Fibroblast of skin of abdomen (primary cell): Measurements from ENCODE around the gene THSD7B.

Experiments
- DNase-seq: peaks from one replicate; pipeline ENCODE4 v3.0.0-alpha.2; 2013

Gene THSD7B

DNA sequence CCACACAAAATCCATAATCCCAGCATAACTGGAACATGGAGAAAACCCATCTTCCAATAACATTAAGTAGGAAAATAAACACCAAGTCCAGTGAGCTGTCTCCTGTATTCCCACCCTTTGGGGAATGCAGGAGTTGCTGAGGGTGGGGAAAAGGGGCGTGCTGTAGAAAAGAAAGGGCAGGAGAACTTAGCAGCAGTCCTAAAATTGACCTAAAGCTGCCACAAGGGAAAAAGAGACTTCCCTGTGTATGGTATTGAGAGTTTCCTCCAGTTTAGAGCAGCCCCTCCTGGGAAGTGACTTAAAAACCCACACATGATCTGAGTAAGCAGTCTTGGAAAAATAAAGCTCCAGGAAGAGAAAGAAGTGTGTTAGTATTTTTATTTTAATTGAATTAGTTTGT is 428.8 kb downstream of the THSD7B start:
- DNase-seq: no peak

DNA sequence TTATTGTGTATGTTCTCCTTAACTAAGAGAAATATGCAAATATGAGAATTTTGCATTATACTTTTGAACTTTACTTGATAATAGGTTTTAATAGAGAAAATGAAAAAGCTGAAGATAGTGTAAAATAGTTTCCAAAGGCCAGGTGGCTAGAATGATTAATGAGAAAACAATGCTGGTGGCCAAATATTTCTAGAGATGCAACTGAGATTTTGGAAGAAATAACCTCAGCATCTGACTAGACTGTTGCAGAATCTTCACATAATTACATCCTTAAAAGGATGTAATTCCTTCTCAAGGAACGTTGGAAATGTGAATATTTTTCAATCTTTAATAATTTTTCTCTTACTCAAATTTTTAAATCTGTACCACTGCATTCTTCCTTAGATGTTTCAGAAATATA is 434.4 kb downstream of the THSD7B start:
- DNase-seq: no peak

DNA sequence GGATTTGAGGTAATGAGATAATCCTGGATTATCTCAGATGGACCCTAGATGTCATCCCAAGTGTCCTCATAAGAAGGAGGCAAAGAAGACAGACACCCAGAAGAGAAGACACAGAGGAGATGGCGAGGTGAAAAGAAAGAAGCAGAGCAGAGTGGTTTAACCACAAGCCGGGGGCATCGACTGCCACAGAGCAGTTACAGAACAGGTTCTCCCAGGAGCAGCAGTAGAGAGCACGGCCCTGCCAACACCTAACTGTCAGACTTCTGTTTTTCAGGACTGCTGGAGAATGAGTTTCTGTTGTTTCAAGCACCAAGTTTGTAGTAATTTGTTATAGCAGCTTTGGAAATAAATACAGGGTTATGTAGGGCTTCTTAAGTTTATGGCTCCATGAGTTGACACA is 437.0 kb downstream of the THSD7B start:
- no peak for DNase-seq

DNA sequence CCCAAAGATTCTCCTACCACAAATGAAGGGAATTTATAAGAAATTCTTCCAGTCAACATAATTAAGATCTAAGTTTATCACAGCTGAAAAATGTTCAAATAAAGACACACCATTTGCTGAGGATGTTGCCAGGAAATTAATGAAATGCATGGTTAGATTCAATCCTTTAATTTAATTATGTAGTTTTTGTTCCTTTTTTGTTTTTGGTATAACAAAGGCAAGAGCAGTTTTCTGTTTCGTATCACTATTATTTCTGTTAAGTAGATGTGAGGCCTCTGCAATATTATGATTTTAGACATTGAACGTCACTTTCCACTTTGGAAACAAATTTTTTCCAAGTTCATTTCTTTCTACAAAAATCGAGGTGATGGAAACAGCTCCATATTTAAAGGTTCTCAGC is 440.0 kb downstream of the THSD7B start:
- DNase-seq: no peak

DNA sequence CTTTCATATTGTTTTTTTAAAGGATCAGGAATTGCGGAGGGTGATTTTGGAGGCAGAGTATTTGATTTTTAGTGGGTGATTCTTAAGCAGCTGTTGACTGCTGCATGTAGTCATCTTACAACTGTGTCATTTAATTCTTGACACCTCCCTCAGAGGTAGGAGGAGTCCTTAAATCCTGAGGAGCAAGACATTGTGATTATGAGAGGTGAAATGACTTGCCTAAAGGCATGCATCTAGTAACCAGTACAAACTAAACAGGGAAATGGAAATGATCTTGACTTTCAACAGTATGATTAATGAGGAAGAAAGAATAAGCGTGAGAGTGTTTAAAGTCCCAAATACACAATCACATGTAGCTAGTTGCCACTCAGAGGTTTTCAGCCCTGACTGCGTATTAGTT is 440.7 kb downstream of the THSD7B start:
- DNase-seq: no peak

DNA sequence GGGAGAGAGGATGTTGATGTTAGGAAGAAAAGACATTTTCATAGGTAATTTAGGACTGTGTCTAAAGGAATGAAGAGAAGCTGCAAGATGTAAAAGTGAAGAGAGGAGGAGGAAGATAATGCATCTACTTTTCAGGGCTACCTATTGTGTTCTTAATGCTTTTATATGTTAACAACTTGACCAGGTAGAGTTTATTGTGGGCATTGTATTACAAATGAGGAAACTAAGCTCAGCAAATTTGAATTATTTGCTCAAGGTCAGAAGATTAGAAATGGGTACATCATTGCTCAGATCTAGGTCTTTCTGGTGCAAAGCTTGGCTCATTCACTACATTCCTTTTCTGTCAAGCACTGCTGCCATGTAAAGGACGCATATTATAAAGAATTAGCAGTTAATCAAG is 441.7 kb downstream of the THSD7B start:
- no peak for DNase-seq

DNA sequence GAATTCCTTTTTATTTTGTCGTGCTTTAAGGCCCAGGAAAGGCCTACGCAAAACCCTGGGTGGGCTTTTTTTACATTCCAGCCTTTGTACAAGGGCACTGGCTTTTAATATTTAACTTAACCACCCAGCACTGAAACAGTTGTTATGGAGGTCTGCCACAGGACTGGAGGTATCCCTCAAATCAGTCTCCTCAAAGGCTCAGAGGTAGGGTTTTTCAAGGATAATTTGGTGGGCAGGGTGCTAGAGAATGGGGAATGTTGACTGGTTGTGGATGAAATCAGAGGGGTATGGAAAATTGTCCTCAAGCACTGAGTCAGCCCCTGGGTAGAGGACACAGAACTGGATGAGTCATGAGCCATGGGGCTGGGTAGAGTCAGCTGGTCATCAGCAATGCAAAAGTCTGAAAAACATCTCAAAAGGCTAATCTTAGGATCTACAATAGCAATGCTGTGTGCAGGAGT is 443.1 kb downstream of the THSD7B start:
- peak; percentile 20 for DNase-seq

DNA sequence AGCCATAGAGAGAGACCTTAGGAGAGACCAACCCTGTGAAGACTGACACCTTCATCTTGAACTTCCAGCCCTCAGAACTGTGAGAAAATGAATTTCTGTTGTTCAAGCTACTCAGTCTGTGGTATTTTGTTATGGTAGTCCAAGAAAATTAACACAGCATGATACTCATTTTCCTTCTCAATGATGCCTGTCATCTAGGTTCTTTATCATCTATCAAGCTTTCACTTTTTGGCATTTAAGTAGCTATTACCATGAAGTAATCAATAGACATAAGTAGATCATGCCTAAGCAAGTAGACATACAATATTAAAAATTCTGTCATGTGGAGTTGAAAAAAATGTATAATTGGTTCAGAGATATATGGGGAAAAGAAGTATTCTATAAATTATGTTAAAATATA is 444.7 kb downstream of the THSD7B start:
- no peak for DNase-seq

DNA sequence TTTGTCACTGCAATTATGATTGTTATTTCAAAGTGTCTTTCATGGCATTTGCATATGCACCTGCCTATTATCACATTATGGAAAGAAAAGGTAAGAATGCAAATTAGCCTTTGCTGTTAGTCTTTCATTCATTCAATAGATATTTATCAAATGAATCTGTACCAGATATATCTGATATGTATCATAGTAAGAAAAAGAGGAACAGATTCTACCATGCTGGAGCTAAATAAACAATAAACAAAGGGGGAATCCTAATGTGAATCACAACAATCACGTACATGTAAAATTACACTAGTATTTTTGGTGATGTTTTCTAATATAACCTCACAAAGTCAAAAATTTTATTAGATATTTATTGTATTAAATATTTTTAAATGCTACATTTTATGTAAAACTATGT is 446.4 kb downstream of the THSD7B start:
- DNase-seq: no peak

DNA sequence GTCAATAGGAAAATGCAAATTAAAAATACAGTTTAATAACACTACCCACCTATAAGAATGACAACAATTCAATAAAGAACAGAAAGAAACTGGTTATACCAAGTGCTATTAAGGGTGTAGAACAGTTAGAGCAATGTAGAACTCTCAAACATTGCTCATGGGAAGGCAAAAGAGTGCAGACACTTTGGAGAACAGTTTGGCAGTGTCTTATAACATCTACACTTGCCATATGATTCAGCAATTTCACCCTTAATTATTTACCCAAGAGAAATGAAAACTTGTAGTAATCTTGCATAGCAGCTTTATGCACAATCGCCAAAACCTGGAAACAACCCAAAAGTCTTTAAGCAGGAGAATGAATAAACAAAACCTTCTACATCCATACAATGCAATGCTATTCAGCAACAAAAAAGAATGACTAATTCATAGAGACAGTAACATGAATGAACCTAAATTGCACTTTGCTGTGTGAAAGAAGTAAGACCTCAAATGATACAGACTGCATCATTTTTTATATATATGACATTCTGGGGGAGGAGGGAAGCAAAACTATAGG is 455.2 kb downstream of the THSD7B start:
- peak; percentile 79 for DNase-seq

DNA sequence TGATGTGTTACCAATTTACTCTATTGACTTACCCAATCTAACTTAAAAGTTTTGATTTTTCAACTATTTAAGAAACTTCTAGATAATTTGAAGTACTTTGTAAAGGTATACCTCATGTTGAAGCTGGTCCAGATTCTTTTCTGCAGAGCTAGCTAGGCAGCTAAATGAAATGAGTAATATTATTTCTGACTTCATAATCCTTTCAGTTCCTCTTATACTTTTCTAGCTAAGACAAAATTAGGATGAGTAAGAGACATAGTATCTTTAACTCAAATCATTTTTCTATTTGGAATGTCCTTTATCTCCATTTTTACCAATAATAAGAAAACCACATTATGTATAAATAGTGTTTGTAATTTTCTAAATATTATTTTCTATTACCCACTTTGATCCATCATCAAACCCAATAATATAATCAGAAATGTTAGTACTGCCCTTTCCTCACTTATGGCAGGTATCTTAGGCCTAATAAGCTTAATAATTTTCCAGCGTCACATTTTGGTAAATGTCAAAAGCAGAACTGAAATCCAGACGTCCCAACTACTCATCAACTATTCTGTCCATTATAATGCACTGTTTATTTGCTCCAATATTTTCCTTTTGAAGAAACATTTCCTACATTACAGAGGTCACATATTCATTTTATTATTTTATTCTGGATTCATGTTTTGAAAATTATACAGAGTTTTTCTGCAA is 456.6 kb downstream of the THSD7B start:
- DNase-seq: no peak

DNA sequence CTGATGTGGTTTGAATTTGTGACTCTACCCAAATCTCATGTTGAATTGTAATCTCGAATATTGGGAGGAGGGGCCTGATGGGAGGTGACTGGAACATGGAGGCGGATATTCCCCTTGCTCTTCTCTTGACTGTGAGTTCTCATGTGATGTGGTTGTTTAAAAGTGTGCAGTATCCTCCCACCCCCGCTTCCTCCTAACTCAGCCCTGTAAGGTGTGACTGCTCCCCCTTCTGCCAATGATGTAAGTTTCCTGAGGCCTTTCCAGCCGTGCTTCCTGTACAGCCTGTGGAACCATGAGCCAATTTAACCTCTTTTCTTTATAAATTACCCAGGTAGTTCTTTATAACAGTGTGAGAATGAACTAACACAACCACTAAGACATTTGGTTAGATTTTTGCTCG is 458.4 kb downstream of the THSD7B start:
- DNase-seq: no peak

DNA sequence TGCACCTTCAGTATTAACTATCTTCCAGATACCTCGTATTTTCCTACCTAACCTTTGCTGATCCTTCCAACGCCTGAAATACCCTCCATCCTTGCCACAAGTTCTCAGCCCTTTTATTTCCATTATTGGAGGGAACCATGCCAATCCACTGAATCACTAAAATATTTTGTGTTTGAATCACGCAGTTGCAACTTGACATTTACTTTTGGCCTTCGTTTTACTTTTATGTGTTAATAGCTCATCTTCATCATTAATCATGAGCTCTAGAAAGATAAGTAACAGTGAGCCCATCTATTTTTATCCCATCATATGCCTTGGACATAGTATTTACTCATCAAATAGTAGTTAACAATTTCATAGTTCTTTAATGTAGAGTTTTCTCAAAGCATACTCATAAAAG is 463.2 kb downstream of the THSD7B start:
- DNase-seq: peak; percentile 77

DNA sequence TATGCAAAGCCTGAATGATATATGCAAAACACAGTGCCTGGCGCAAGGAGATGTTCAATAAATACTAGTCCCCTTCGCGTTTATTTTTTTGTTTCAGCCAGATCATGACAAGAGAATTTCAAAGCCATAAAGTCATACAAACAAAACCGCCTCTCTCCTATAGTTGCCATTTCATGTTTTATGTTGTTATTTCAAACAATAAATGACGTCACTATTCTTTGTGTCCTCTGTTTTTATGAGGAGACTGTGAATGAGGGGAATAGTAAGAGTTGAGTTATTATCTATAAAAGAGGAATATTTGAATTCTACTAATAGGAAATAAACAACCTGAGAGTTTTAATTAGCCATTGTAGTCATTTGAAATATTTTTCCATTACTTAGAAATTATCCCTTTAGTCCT is 464.5 kb downstream of the THSD7B start:
- DNase-seq: no peak

DNA sequence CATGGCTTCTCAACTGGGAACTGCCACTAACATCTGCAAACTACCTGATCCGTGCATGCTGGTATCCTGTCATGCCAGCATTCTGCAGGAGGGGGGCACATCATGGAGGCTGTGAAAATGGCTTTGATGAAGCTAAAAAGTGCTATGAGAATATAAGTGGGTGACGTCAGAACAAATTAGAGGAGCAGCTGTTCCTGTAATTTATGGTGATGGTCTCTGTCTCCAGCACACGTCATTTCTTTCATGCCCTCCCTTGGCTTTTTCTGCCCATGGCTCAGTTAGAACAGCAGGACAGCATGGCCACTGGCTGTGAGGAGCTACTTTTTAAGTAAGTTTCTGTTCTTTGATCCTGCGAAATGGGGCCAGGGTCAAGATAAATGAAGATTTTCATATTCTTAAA is 466.3 kb downstream of the THSD7B start:
- no peak for DNase-seq

DNA sequence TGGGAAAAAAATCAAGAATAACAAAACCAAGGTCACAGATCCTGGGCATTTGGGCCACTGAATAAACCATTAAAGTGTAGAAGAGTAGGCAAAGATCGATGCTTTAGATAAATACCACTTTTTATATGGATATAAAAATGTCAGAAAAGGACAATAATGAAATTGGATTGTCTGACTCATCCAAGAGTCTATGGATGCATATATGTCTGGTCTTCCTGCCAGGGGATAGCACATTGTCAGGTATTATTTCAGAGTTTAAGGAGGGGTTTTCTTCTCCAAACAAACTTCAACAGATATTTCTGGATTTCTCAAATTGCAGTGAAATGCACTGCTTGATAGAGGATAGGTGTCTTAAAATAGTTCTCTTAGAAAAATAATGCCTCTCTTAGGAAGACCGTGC is 466.7 kb downstream of the THSD7B start:
- DNase-seq: no peak

DNA sequence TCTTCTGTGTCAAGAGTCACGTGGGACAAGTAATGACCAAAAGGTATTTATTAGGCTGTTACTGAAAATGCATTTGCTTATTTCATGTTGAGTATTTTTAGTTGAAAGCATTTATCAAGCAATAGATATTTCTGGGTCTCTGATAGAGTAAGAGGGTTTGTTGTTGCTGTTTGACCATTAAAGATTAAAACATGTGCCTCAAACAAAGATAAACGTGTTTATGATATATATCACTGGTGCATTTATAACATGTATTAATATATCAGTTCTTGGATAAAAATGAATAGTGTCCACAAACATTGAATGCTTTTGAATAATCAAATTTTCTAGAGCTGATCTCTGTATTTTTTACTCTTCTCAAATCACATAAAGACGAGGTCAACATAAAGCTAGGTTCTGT is 467.7 kb downstream of the THSD7B start:
- DNase-seq: no peak

DNA sequence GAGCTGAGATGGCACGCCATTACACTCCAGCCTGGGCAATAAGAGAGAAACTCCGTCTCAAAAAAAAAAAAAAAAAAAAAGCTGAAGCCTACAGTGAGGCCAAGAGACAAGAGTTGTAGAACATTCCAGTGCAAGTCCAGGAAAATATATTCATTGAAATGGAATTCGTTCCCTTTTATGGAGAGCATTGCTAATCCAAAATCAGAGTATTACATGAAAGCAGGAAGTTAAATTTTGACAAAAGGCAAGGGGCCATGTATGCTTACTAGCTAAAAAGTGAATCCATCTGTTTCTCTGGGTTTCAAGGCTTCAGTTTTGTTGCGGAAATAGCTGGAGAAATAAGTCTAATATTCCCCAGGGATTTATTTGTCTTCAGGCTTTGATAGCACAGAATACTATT is 471.7 kb downstream of the THSD7B start:
- peak; percentile 92 for DNase-seq

DNA sequence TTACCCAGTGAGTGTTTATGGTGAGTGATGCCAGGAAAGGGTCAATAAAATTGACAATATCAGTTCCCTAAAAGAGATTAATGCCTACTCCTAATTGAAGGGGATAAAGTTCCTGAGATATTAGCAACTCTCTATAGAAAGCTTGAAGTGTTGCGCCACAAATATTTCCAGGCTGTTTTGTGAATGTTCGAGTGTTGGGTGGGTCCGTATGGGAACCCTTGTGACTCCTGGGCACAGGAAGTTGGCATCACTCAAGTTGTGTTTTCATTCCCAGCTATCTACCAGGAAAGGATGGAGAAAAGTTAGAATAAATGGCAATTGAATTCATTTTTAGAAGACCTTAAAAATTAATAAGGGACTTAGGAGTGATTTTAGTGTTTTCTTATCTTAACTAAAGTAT is 472.7 kb downstream of the THSD7B start:
- no peak for DNase-seq

DNA sequence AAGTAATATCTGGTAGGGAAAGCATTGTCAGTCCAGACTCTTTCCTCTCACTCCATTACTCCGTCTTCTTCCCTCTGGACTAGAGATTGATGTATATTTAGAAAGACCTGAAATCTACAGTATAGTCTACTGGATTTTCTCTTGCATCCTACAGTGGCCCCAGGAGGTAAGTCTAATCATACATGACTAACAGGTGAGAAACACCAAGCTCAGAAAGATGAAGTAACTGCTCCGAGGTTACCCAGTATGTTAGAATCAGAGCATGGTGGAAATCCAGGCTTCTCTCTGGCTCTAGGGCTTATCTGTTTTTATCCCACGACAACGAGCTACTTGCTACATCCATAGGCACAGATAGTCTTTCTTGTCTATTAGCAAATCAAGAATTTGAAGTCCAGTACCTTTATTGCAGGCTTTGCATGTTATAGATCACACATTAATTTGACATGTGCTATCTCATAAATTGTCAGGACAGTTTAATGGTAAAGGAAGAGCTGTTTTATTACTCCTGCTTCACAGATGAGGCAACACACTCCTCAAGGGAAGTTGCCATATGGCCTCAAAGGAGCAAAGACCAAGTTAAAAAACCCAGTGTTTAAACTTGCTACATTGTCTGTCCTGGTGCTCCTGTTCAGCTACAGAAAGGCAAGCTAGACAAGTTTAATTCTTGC is 484.3 kb downstream of the THSD7B start:
- peak; percentile 15 for DNase-seq

DNA sequence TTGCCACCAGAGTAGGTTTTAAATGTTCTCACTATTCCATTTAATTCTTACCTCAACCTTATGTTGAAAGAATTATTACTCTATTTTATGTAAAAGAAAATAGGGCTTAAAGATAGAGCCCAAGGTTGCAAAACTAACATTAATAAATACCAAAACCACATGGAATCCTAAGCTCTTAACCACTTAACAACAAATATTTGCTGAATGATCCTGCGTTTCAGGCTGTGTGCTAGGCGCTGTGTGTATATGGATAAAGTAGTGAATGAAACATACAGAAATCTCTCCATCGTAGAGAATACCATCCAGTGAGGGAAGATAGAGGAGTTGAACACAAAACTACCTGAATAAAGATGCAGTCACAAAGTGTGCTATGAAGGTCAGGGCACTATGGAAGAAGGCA is 485.1 kb downstream of the THSD7B start:
- DNase-seq: peak; percentile 25

DNA sequence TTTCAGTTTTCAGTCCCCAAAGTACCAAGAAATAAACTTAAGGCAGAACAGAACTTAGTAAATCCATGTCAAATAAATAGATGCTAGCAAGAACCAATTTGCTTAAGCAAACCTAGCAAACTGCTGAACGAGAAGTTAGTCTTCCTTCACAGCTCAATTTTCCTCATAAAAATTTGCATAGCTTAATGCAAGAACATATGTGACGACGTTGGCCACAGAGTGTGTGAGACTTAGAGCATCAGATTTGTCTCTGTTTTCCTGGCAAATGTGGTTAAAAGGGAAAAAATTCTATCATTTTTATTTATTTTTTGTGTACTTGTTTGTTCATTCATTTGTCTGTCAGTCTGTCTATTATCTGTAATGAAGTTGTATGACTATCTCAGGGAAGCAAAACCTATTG is 485.7 kb downstream of the THSD7B start:
- DNase-seq: no peak

DNA sequence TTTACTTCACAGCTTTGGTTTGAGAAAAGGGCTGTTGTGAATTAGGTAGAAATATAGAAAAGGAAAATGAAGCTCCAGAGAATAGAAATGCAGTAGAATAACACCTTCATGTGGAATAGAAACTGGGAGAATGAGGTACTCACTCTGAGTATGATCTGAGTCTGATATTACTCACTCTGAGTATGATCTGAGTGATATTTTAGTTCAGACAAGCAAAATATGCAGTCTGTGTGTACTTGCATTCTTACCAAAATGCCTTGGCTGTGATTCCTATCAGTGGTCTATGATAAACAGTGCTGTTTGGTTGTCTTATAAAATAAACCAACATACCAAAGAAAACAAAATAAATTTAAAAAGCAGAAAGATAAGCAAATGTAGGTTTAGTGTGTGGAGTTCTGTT is 487.6 kb downstream of the THSD7B start:
- DNase-seq: peak; percentile 62

DNA sequence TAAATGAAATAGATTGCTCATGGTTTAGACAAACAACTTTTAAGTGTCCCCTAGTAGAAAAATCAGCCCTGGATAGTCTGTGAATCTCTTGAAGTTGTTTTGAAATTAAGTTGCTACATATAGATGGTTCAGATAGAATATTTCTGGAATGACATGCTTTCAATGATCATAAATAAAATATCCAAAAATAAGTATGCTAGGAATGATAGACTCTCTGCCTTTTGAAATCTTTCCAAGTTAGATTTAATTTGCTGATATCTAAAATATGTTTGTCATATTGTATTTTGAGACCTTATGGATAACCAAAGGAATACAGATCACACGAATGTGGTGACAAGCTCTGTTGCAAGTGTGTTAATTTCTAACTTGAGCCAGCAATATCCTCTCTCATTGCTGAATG is 488.7 kb downstream of the THSD7B start:
- DNase-seq: peak; percentile 46
